MM.1S (cell line): ENCODE measurements around the gene SLC44A2.

Experiments used
- DNase-seq: peaks from one replicate; pipeline ENCODE4 v3.0.0-alpha.2; 2015
- H2AFZ ChIP-seq: fragments of 300-600 bp; sonication (generic); 2 replicates; pipeline ENCODE4 v1.6.0; 2016; ENCODE audit warnings: antibody characterized with exemption, low read length
- H3F3A ChIP-seq: fragments of 300-600 bp; sonication (generic); 2 replicates; pipeline ENCODE4 v1.6.1; 2016; ENCODE audit warnings: mild to moderate bottlenecking, antibody characterized with exemption, low read length, moderate library complexity, mixed read lengths; ENCODE audit not compliant: insufficient read depth
- H3K27ac ChIP-seq: fragments of 300-600 bp; sonication (generic); 2 replicates; pipeline ENCODE4 v1.5.1; 2016; ENCODE audit warnings: mild to moderate bottlenecking, low read length
- H3K27me3 ChIP-seq: fragments of 300-600 bp; sonication (generic); replicated peaks from 2 replicates; pipeline ENCODE4 v1.6.0; 2016; ENCODE audit warnings: low read length; ENCODE audit not compliant: insufficient read depth
- H3K36me3 ChIP-seq: fragments of 300-600 bp; sonication (generic); replicated peaks from 2 replicates; pipeline ENCODE4 v1.6.1; 2016; ENCODE audit warnings: mild to moderate bottlenecking, low read length, mixed read lengths; ENCODE audit not compliant: insufficient read depth
- H3K4me1 ChIP-seq: fragments of 300-600 bp; sonication (generic); 2 replicates; pipeline ENCODE4 v1.6.1; 2016; ENCODE audit warnings: low read length, mixed read lengths
- H3K4me2 ChIP-seq: fragments of 300-600 bp; sonication (generic); 2 replicates; pipeline ENCODE4 v1.6.0; 2016; ENCODE audit warnings: low read depth, low read length
- H3K4me3 ChIP-seq: fragments of 300-600 bp; sonication (generic); 2 replicates; pipeline ENCODE4 v1.5.1; 2016; ENCODE audit warnings: low read length, mixed read lengths
- H3K79me2 ChIP-seq: fragments of 300-600 bp; sonication (generic); 2 replicates; pipeline ENCODE4 v1.6.1; 2016; ENCODE audit warnings: mixed run types, low read length, mixed read lengths
- H3K9ac ChIP-seq: fragments of 300-600 bp; sonication (generic); 2 replicates; pipeline ENCODE4 v1.6.1; 2016; ENCODE audit warnings: low read length, mixed read lengths
- H3K9me2 ChIP-seq: fragments of 300-600 bp; sonication (generic); replicated peaks from 2 replicates; pipeline ENCODE4 v1.6.1; 2016; ENCODE audit warnings: mild to moderate bottlenecking, low read length, mixed read lengths; ENCODE audit not compliant: insufficient read depth
- H3K9me3 ChIP-seq: fragments of 300-600 bp; sonication (generic); replicated peaks from 2 replicates; pipeline ENCODE4 v1.6.1; 2016; ENCODE audit warnings: mild to moderate bottlenecking, low read length, mixed read lengths; ENCODE audit not compliant: insufficient read depth
- H4K20me1 ChIP-seq: fragments of 300-600 bp; sonication (generic); 2 replicates; pipeline ENCODE4 v1.6.1; 2016; ENCODE audit warnings: mild to moderate bottlenecking, low read length, moderate library complexity, mixed read lengths; ENCODE audit not compliant: insufficient read depth
- CTCF ChIP-seq: fragments of 300-600 bp; sonication (generic); IDR thresholded peaks from 2 replicates; pipeline ENCODE4 v1.5.1; 2016; ENCODE audit warnings: antibody characterized with exemption, low read length, mixed read lengths
- EZH2 ChIP-seq: fragments of 300-600 bp; sonication (generic); optimal IDR thresholded peaks from 2 replicates; pipeline ENCODE3; 2017; ENCODE audit warnings: low read depth, mild to moderate bottlenecking, antibody characterized with exemption, low read length, mixed read lengths
- EZH2phosphoT487 ChIP-seq: fragments of 300-600 bp; sonication (generic); IDR thresholded peaks from 2 replicates; pipeline ENCODE4 v1.6.1; 2018; ENCODE audit warnings: antibody characterized with exemption, low read length

Gene SLC44A2

GRCh38 chr19:10604460-10604980 lies 20.8 kb upstream of the SLC44A2 start:
- H3F3A ChIP-seq, result no peaks in the 10 kb centered on the region
- H3K9me2 ChIP-seq, result no peaks in the 10 kb centered on the region
- H4K20me1 ChIP-seq, result no peaks in the 10 kb centered on the region
- 0 out of 2 replicates have a peak, but pooled peaks cover 11% of the 10 kb centered on the region for H3K27me3 ChIP-seq
- no peak overlapping the region for H3K9ac ChIP-seq
- no peaks in the 10 kb centered on the region for H3K9me3 ChIP-seq
- no peak overlapping the region for H3K4me3 ChIP-seq
- no peak for DNase-seq
- no peak overlapping the region for H2AFZ ChIP-seq
- TF ChIP-seq EZH2 (no peak), CTCF (no peak), EZH2phosphoT487 (no peak)
- H3K4me1 ChIP-seq, result no peaks in the 10 kb centered on the region; the same call in 1 of the 2 replicates
- no peaks in the 10 kb centered on the region for H3K79me2 ChIP-seq
- H3K4me2 ChIP-seq, result no peak overlapping the region
- no peak overlapping the region for H3K27ac ChIP-seq
- H3K36me3 ChIP-seq, result no peaks in the 10 kb centered on the region

- H3K79me2 ChIP-seq, result no peaks in the 10 kb centered on the region
- H3K9me3 ChIP-seq, result no peaks in the 10 kb centered on the region
- no peaks in the 10 kb centered on the region for H3F3A ChIP-seq
- no peaks in the 10 kb centered on the region for H3K27me3 ChIP-seq
- H3K4me2 ChIP-seq, result no peak overlapping the region
- no peaks in the 10 kb centered on the region for H3K4me1 ChIP-seq
- no peak overlapping the region for H3K4me3 ChIP-seq
- TF ChIP-seq CTCF (no peak), EZH2phosphoT487 (no peak), EZH2 (no peak)
- H3K27ac ChIP-seq, result no peak overlapping the region
- no peaks in the 10 kb centered on the region for H3K9me2 ChIP-seq
- no peak for DNase-seq
- no peak overlapping the region for H3K9ac ChIP-seq
- H4K20me1 ChIP-seq, result no peaks in the 10 kb centered on the region
- no peak overlapping the region for H2AFZ ChIP-seq
- no peaks in the 10 kb centered on the region for H3K36me3 ChIP-seq
These were observed 13.4 kb upstream of the SLC44A2 start for GRCh38 chr19:10611907-10612306.

- no peak overlapping the region for H3K4me3 ChIP-seq
- H3K9me3 ChIP-seq, result no peaks in the 10 kb centered on the region
- H3K79me2 ChIP-seq, result no peaks in the 10 kb centered on the region
- no peak for DNase-seq
- no peak overlapping the region for H3K27ac ChIP-seq
- H3K4me2 ChIP-seq, result no peak overlapping the region
- H3K27me3 ChIP-seq, result no peaks in the 10 kb centered on the region
- no peaks in the 10 kb centered on the region for H4K20me1 ChIP-seq
- H3K36me3 ChIP-seq, result no peaks in the 10 kb centered on the region
- no peaks in the 10 kb centered on the region for H3K4me1 ChIP-seq
- no peak overlapping the region for H3K9ac ChIP-seq
- no peaks in the 10 kb centered on the region for H3K9me2 ChIP-seq
- H3F3A ChIP-seq, result no peaks in the 10 kb centered on the region
- no peak overlapping the region for H2AFZ ChIP-seq
- TF ChIP-seq EZH2phosphoT487 (no peak), EZH2 (no peak), CTCF (no peak)
These were observed 12.7 kb upstream of the SLC44A2 start for GRCh38 chr19:10612499-10613119.
